Measurements from ENCODE around the gene AGBL5.
A peak's percentile ranks its signal among the peaks of the same experiment; 100 is the strongest.
"Not testable (repeated sequence)": the region's sequence is repeated elsewhere in the genome, so short reads cannot be mapped to it uniquely, and the experiment has no call there.

AGBL5 gene

DNA sequence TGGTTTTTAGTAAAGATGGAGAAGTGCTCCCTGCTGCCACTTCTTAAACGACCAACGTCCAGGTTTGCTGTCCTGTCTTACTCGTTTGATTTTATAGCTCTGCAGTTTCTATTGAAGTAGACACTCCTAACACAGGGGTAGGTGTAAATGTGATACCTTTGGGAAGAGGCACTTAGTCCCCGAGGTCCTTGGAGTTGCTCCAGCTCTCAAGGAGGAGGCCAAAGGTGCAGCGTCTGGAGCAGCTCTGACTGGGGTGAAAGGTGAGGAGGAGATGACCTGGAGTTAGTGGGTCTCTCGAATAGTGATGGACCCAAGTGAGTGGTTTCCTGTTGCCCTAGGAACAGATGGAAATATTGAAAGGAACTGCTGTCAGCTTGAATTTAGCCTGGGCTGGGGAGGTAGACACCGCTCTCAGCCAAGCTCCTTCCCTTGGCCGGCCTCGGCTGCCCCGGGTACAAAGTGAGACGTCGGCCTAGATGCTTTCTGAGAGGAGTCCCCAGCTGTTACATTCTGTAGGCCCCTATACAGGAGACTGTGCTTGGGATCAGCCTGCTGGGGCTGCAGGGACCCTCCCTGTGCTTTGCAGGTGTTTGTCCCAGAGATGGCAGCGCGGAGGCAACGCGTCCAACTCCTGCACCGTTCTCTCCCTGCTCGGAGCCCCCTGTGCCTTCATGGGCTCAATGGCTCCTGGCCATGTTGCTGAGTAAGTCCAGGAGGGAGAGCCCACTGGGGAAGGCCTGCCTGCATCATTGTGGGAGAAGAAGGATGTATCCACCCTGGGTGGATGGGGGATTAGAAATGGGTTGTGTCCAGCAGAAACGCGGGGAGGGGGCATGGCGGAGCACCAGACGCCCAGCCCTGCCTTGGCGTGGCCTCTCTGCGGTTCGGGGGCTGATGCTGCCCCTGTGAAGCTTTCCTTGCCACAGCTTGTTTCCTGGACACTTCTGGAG is 40.6 kb downstream of the AGBL5 start:
- DNase-seq (ENCODE audit: low spot score) (no peak), FAIRE-seq (no peak)

DNA sequence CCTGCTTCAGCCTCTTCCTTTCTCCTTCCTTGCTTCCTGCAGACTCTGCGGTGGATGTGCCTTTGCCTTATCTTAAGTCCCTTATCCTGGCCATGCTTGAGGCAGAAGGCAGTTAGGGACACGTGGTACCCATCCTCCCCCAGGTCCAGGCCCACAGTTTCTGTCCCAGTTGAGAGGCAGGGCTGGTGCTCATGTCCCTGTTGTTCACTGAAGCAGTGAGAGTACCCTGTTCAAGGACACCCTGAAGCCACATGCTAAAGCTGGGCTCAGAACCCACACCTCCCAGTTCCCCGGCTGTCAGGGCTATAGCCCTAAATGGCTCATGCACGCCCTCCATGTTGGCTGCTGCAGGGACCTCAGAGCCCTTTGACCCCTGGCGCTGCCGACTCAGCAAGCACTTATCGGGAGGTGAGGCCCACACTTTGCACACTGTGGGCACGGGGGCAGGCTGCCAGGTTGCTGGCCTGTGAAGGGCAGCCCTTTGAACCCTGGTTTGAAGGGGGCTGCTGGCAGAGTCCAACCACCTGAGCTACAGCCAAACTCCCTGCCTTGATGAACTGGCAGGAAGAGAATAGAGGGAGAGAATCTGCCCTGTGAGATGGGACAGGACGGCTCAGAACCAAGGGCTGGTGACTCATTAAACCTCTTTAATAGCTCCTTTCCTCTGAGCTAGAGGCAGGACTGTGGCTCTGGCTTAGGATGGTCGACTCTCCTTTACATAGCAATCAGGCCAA is 41.4 kb downstream of the AGBL5 start:
- peak; percentile 52 for DNase-seq (ENCODE audit: low spot score)
- FAIRE-seq: peak; percentile 55

DNA sequence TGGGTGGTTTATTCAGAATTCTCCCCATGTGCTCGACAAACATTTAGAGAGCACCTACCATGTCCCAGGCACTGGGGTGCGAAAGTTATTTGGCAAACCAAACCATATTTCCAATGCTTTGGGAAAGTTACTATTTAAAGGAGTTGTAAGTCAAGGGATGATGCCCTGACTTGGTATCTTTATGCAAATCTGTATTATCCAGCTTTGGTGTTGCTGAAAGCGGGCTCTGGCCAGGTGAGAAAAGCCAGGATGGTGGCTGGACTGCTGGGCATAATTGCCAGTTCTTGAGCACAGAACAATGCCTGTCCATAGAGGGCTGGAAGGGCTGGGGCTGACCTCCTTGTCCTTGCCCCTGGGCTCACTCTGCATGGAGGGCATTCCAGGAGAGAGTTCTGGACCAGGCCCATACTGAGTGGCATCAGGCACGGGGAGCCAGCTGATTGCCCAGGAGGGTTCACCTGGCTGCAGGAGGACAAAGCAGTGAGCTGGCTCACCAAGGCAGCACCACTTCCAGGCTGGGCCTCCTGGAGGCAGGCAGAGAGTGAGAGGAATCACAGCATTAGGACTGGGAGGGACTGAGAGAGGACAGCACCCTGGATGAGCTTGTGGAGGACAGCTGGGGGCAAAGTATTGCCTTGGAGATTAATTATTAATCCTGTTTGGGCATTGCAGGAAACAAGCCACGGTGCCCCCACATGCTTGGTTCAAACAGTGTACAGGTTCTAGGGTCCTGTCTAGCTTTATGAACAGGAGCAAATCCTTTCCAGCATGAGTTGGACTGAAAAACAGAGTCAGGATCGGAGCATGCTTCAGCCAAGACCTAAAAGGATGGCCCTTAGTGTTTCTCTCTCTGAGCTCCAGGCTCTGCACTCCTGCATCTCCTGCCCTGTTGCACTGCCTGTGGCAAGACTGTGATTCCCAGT is 42.2 kb downstream of the AGBL5 start:
- no peak for DNase-seq (ENCODE audit: low spot score)
- no peak for FAIRE-seq

DNA sequence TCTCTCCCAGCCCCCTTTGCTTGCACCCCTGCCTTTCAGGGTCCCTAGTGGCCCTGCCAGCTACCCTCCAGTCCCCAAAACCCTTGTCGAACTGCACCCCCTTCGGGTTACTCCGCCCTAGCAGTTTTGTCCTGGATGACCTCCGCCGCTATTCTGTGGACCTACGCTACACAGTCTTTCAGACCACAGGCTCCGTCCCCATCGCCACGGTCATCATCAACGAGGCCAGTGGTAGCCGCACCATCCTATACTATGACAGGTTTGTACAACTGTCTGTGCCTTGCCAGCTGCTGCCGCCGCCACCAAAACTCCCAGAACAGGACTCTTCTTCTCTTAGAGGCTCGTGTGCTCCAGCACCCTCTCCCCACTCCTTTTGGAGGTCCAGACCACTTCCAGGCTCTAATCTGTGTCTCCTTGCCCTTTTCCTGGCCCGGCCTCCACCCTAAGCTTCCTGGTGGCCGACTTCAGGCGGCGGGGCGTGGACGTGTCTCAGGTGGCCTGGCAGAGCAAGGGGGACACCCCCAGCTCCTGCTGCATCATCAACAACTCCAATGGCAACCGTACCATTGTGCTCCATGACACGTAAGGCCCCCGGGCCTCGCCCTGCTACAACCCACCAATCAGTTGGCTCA is 43.0 kb downstream of the AGBL5 start:
- FAIRE-seq: no peak
- no peak for DNase-seq (ENCODE audit: low spot score)

DNA sequence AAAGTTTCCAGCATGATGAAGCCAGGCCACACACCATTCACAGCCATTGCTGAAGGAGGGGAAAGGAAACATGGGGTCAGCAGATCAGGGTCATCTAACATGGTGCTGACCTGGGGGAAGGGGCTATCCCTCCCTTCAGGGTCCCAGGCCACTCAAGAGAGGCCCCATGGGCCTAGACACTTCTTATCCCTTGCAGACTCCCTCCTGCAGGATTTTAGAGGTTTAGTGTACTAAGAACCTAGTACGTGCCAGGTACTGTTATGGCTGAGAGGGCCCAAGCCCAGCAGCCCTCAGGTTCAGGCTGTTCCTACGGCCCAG is 43.9 kb downstream of the AGBL5 start:
- FAIRE-seq (no peak), DNase-seq (ENCODE audit: low spot score) (no peak)

DNA sequence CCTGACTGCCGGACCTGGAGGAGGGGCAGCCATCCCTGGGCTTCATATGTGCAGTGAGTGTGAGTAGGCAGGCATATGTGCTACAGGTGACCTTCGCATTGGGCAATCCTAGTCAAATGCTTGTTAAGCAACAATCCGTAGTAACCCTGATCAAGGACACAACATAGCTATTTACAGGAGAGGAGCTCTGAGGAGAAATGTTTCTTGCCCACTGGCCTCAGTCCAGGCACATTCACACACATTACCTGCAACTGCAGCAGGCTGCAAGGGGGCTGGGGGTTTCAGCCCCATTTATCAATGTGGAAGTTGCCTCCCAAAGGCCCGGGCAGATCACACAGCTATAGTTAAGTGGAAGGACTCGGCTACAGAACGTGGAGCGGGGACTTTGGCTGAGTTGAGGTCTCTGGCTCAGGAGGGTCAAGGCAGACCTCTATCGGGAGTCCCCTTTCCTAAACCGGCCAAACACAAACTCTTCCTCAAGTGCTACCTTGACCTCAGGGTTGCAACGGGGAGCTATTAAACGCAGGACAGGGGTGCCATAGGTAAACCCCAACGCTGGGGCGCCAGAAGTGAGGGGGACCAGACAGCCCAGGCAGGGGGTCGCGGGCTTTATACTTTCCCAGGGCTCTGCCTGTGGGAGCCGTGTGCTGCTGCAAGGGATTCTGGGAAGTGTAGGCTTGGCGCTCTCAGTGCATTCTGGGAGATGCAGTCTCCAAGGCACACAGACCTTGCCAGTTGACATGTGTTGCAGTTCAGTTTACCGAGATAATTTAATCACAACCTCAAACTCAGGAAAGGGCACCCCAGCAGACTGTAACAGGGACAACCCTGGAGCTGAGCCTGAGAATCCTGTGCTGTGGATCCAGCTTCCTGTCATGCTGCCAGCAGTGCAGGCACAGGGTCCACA is 44.5 kb downstream of the AGBL5 start:
- DNase-seq (ENCODE audit: low spot score) (no peak), FAIRE-seq (no peak)

DNA sequence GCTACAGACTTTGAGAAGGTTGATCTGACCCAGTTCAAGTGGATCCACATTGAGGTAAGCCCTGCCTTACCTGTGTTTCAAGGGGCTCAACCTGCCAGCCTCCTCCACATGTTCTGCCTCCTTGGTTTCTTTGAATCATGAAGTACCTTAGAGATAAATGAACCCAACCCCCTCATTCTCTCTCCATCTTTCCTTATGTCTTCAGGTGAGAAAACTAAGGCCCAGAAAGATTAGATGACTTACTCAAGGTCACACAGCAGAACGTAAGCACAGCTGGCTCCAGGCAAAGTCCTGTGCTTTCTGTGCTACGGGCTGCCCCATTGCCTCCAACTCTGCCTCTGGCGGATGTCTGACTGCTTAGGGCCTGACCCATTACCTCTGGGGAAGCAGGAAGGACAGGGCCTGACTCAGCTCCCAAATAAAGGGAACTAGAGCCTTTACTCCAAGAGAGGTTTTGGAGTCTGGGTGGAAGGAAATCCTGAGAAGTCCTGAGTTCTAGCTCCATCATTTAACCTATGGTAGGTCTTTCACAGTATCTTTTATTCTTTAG is 45.4 kb downstream of the AGBL5 start:
- FAIRE-seq: no peak

DNA sequence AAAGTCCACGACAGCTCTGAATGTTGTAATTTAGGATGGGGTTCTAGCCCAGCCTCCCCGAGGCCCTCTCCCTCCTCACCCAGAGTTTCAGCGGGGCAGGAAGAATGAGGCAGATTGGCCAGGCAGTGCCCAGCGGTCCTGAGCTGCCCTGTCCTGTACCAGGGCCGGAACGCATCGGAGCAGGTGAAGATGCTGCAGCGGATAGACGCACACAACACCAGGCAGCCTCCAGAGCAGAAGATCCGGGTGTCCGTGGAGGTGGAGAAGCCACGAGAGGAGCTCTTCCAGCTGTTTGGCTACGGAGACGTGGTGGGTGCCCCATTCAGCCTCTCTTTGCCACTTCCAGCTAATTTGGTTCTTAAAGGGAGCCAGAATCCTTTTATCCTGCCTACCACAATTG is 45.9 kb downstream of the AGBL5 start:
- FAIRE-seq (no peak), DNase-seq (ENCODE audit: low spot score) (no peak)

More for the DNA sequence above, 45.4 kb downstream of the AGBL5 start:
- no peak for DNase-seq (ENCODE audit: low spot score)

DNA sequence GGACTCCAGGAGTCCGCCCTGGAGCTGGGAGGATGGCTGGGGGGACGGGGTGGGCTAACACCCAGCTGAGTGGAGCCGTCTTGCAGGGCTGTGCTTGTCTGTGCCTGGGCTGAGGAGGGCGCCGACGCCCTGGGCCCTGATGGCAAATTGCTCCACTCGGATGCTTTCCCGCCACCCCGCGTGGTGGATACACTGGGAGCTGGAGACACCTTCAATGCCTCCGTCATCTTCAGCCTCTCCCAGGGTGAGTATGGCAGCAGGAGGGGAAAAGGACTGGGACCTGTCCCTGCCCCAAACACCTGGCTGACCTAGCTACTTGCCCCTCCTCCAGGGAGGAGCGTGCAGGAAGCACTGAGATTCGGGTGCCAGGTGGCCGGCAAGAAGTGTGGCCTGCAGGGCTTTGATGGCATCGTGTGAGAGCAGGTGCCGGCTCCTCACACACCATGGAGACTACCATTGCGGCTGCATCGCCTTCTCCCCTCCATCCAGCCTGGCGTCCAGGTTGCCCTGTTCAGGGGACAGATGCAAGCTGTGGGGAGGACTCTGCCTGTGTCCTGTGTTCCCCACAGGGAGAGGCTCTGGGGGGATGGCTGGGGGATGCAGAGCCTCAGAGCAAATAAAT is 48.0 kb downstream of the AGBL5 start:
- DNase-seq (ENCODE audit: low spot score) (no peak), FAIRE-seq (no peak)

DNA sequence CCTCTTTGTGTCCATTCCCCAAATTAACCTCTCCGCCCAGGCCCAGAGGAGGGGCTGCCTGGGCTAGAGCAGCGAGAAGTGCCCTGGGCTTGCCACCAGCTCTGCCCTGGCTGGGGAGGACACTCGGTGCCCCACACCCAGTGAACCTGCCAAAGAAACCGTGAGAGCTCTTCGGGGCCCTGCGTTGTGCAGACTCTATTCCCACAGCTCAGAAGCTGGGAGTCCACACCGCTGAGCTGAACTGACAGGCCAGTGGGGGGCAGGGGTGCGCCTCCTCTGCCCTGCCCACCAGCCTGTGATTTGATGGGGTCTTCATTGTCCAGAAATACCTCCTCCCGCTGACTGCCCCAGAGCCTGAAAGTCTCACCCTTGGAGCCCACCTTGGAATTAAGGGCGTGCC is 48.6 kb downstream of the AGBL5 start:
- FAIRE-seq: no peak
- no peak for DNase-seq (ENCODE audit: low spot score)

DNA sequence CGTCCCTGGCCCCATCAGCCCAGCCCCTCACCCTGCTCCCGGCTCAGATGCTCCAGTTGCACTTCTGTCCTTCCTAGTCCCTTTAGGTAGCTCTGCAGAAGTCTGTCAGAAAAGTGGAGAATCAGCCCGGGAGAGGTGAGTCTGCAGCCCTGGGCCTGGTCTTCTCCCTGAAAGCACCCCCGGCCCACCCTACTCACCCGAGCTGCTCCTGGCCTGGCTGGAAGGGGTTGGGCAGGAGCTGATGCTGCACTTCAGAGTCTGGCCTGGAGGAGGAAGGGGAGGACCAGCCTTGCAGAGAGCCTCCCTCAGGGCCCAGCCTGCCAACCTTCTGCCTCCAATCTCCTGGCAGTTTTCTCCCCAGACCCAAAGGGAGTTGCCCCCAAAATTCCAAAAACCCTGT is 50.9 kb downstream of the AGBL5 start:
- DNase-seq (ENCODE audit: low spot score) (no peak), FAIRE-seq (no peak)

DNA sequence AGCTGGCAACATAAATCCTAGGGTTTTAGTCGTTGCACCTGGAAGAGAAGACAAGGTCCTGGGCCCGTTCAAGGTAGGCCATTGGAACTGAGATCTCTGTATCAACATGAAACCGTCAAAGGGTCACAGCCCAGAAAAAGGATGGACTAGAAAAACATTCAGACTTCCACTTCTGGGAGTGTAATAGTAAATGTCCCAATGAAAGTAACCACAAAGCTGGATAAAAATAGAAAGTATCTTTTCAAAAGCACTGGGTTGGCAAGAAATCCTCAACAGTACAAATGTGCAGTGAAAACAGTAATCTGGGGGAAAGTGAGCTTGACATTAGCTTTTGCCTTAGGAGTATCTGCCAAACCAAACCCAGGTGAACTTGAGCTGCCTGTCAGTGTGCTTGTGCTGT is 54.5 kb downstream of the AGBL5 start:
- no peak for DNase-seq (ENCODE audit: low spot score)

DNA sequence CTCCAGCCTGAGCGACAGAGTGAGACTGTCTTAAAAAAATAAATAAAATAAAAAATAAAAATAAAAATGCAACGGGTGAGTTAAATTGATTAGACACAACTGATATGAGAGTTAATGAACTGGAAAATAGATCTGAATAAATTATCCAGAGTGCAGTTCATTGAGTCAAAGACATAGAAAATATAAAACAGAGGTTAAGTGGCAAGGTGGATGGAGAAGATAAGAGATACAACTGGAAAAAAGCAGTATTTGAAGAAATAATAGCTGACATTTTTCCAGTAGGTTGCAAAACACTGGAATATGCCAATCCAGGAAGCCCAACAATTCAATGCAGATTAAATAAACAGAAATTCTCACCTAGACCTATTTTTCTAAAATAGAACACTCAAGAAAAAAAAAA is 56.8 kb downstream of the AGBL5 start:
- FAIRE-seq: no peak
- no peak for DNase-seq (ENCODE audit: low spot score)

More for the DNA sequence above, 54.5 kb downstream of the AGBL5 start:
- FAIRE-seq: no peak

DNA sequence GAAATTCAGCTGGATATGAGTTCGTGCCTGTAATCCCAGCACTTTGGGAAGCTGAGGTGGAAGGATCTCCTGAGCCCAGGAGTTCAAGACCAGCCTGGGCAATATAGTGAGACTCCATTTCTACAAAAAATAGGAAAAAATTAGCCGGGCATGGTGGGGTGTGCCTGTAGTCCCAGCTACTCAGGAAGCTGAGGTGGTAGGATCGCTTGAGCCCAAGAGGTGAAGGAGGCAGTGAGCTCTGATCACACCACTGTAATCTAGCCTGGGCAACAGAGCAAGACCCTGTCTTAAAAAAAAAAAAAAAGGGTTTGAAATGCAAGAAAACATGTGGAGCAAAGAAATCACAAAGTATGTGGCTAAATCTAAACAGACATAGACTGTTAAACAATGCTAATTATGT is 57.6 kb downstream of the AGBL5 start:
- FAIRE-seq (no peak), DNase-seq (ENCODE audit: low spot score) (no peak)

DNA sequence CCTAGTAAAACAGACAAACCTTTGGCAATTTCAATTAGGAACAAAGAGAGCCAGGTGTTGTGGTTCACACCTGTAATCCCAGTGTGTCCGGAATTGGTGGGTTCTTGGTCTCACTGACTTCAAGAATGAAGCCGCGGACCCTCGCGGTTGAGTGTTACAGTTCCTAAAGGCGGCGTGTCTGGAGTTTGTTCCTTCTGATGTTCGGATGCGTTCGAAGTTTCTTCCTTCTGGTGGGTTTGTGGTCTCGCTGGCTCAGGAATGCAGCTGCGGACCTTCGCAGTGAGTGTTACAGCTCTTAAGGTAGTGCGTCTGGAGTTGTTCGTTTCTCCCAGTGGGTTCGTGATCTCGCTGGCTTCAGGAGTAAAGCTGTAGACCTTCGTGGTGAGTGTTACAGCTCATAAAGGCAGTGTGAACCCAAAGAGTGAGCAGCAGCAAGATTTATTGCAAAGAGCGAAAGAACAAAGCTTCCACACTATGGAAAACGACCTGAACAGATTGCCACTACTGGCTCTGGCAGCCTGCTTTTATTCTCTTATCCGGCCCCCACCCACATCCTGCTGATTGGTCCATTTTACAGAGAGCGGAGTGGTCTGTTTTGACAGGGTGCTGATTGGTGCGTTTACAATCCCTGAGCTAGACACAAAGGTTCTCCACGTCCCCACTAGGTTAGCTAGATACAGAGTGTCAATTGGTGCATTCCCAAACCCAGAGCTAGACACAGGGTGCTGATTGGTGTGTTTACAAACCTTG is 59.3 kb downstream of the AGBL5 start:
- not testable (repeated sequence) for DNase-seq (ENCODE audit: low spot score); FAIRE-seq

DNA sequence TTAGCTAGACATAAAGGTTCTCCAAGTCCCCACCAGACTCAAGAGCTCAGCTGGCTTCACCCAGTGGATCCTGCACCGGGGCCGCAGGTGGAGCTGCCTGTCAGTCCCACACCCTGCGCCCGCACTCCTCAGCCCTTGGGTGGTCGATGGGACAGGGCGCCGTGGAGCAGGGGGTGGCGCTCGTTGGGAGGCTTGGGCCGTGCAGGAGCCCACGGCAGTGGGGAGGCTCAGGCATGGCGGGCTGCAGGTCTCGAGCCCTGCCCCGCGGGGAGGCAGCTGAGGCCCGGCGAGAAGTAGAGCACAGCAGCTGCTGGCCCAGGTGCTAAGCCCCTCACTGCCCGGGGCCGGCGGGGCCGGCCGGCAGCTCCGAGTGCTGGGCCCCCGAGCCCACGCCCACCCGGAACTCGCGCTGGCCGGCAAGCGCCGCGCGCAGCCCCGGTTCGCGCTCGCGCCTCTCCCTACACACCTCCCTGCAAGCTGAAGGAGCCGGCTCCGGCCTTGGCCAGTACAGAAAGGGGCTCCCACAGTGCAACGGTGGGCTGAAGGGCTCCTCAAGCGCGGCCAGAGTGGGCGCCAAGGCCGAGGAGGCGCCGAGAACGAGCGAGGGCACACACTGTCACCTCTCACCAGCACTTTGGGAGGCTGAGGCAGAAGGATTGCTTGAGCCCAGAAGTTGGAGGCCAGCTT is 60.1 kb downstream of the AGBL5 start:
- not testable (repeated sequence) for FAIRE-seq; DNase-seq (ENCODE audit: low spot score)

DNA sequence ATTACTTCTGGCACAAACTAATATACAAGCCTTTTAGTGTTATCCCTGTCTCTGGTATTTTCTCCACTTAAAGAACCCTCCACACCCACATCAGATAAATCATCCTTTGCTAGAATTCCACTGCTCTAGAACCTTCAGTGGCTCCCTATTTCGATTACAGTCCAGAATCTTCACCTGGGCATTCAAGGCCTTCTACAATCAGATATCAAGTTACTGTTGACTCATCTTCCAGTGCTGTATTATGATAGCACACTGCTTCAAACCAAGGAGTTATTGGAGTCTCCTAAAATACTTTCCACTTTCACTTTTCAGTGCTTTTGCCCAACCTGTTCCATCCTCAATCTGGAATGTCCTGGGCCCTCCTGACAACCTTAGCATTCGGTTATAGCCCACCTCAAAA is 64.1 kb downstream of the AGBL5 start:
- FAIRE-seq (no peak), DNase-seq (ENCODE audit: low spot score) (no peak)

DNA sequence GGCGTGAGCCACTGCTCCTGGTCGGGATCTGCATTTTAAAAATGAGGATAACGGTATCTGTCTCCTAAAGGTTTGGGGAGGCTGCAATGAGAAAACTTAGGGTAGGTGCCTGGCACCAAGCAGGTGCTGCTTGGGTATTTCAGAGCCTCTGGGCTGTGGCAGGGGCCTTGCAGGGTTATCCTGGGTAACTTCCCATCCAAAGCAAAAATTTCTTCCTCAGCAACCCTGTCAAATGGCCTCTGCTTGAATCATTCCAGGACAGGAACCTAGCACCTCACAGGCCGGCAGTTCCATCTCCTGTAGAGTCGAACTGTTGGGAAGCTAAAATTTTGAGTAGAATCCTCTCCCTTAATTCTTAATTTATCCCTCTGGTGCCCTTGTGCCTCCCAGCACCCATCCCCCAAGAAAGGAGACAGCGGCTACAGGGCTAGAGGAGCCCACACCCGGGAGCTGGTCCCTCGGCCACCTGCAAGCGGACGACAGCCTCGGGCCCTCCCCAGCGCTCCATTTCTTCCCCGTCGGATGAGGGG is 66.6 kb downstream of the AGBL5 start:
- no peak for DNase-seq (ENCODE audit: low spot score)
- no peak for FAIRE-seq
